ENCODE measurements around the gene RNF144B.

GRCh38 chr6:18392346-18392877, 5.3 kb downstream of the RNF144B start:
- peak in 1 of 6 experiments; percentile 23 for TF ChIP-seq CTCF (IDR thresholded peaks at IDR 0.05)
- TF ChIP-seq POLR2A (IDR thresholded peaks at IDR 0.05) = no peak
